ENCODE measurements around the gene SOX2. TPM values are rescaled to one million over a fixed set of nuclear protein-coding genes. Genes with fewer than 3 reads are reported as not detected.

SOX2 gene
- total and polyA plus RNA-seq, 2 donors (not counting 1 experiment from before 2014, with no cell fraction given) = not detected

- Histone ChIP-seq H3K79me2 (ENCODE audit: control insufficient read depth, insufficient read depth, low read length) (no peaks in the 10 kb centered on the region), H3K4me1 (ENCODE audit: control insufficient read depth in 2 of 2, insufficient read depth in 2 of 2, low read length in 2 of 2) (peaks cover 25 to 31% of the 10 kb centered on the region in 2 donors), H3K27me3 (replicated peaks in 1 of 4; ENCODE audit: control extremely low read depth in 1 of 4, control insufficient read depth in 3 of 4, insufficient read depth in 4 of 4, low read length in 3 of 4) (peaks cover 0 to 70% (median 66%) of the 10 kb centered on the region in 4 experiments), H2AFZ (ENCODE audit: insufficient read depth, low read depth, low read length, poor library complexity, severe bottlenecking) (no peak overlapping the region), H3K9me3 (ENCODE audit: control extremely low read depth in 1 of 3, control insufficient read depth in 2 of 3, insufficient read depth in 1 of 3, low read length in 2 of 3) (peaks cover 0 to 28% (median 4%) of the 10 kb centered on the region in 3 donors), H3K27ac (ENCODE audit: low read length in 2 of 2) (no peak overlapping the region), H3K4me2 (replicated peaks; ENCODE audit: low read depth, low read length, poor library complexity, severe bottlenecking) (peak overlapping the region; percentile 65), H3K4me3 (ENCODE audit: control extremely low read depth in 1 of 5, extremely low read depth in 1 of 5, insufficient read depth in 1 of 5, low read depth in 2 of 5, low read length in 4 of 5) (no peak overlapping the region), H3K36me3 (replicated peaks in 1 of 2; ENCODE audit: control extremely low read depth in 1 of 2, control insufficient read depth in 1 of 2, extremely low read depth in 1 of 2, insufficient read depth in 2 of 2, low read length in 1 of 2) (no peaks in the 10 kb centered on the region), H4K20me1 (ENCODE audit: control insufficient read depth, insufficient read depth, low read length, poor library complexity, severe bottlenecking) (no peaks in the 10 kb centered on the region), H3K9ac (ENCODE audit: low read length) (no peak overlapping the region)
- CTCF ChIA-PET = interaction anchor here (0.6 to 1.4 kb wide), 3 partner anchors 9 to 14 kb away, joined by 3 to 5 read pairs (median 4); no protein-coding TSS in a partner anchor
- peaks cover 50% of the 10 kb centered on the region for H3K27me3 Mint-ChIP-seq
- intact Hi-C loops (cut with micrococcal nuclease) = no loop called here
- H3K4me3 Mint-ChIP-seq = no peak overlapping the region
- POLR2A ChIA-PET = no interaction called here
- DNase-seq (no peak), ATAC-seq (ENCODE audit: low read depth) (no peak)
- H3K4me1 Mint-ChIP-seq = peaks cover 10% of the 10 kb centered on the region
- no peaks in the 10 kb centered on the region for H3K9me3 Mint-ChIP-seq (ENCODE audit: insufficient read depth)
- WGBS (ENCODE audit: insufficient coverage) = no CpG with 5 or more reads among the region's 11 CpGs
- H3K27ac Mint-ChIP-seq = no peak overlapping the region
- TF ChIP-seq EZH2 (IDR thresholded peaks at IDR 0.05; ENCODE audit: borderline replicate concordance, insufficient read depth, low read depth, low read length, poor library complexity, severe bottlenecking) = no peak
- TF ChIP-seq, protein P1, sequence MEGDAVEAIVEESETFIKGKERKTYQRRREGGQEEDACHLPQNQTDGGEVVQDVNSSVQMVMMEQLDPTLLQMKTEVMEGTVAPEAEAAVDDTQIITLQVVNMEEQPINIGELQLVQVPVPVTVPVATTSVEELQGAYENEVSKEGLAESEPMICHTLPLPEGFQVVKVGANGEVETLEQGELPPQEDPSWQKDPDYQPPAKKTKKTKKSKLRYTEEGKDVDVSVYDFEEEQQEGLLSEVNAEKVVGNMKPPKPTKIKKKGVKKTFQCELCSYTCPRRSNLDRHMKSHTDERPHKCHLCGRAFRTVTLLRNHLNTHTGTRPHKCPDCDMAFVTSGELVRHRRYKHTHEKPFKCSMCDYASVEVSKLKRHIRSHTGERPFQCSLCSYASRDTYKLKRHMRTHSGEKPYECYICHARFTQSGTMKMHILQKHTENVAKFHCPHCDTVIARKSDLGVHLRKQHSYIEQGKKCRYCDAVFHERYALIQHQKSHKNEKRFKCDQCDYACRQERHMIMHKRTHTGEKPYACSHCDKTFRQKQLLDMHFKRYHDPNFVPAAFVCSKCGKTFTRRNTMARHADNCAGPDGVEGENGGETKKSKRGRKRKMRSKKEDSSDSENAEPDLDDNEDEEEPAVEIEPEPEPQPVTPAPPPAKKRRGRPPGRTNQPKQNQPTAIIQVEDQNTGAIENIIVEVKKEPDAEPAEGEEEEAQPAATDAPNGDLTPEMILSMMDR (IDR thresholded peaks at IDR 0.05) = no peak
Observed at GRCh38 chr3:181713280-181713647, 1.5 kb downstream of the SOX2 start.

GRCh38 chr3:181713676-181714612 is 2.2 kb downstream of the SOX2 start:
- ChIA-PET POLR2A (no interaction called here), CTCF (interaction anchor here (0.6 to 1.4 kb wide), 3 partner anchors 8 to 14 kb away, joined by 3 to 5 read pairs (median 4); no protein-coding TSS in a partner anchor)
- Histone ChIP-seq H3K4me2 (replicated peaks; ENCODE audit: low read depth, low read length, poor library complexity, severe bottlenecking) (no peak overlapping the region), H2AFZ (ENCODE audit: insufficient read depth, low read depth, low read length, poor library complexity, severe bottlenecking) (no peak overlapping the region), H3K9ac (ENCODE audit: low read length) (no peak overlapping the region), H3K27ac (ENCODE audit: low read length in 2 of 2) (no peak overlapping the region), H3K9me3 (ENCODE audit: control extremely low read depth in 1 of 3, control insufficient read depth in 2 of 3, insufficient read depth in 1 of 3, low read length in 2 of 3) (peaks cover 0 to 28% (median 4%) of the 10 kb centered on the region in 3 donors), H3K4me1 (ENCODE audit: control insufficient read depth in 2 of 2, insufficient read depth in 2 of 2, low read length in 2 of 2) (peaks cover 25 to 31% of the 10 kb centered on the region in 2 donors), H3K27me3 (replicated peaks in 1 of 4; ENCODE audit: control extremely low read depth in 1 of 4, control insufficient read depth in 3 of 4, insufficient read depth in 4 of 4, low read length in 3 of 4) (peaks cover 0 to 77% (median 70%) of the 10 kb centered on the region in 4 experiments), H3K4me3 (ENCODE audit: control extremely low read depth in 1 of 5, extremely low read depth in 1 of 5, insufficient read depth in 1 of 5, low read depth in 2 of 5, low read length in 4 of 5) (no peak overlapping the region), H3K79me2 (ENCODE audit: control insufficient read depth, insufficient read depth, low read length) (no peaks in the 10 kb centered on the region), H3K36me3 (replicated peaks in 1 of 2; ENCODE audit: control extremely low read depth in 1 of 2, control insufficient read depth in 1 of 2, extremely low read depth in 1 of 2, insufficient read depth in 2 of 2, low read length in 1 of 2) (no peaks in the 10 kb centered on the region), H4K20me1 (ENCODE audit: control insufficient read depth, insufficient read depth, low read length, poor library complexity, severe bottlenecking) (no peaks in the 10 kb centered on the region)
- TF ChIP-seq, protein P1 (IDR thresholded peaks at IDR 0.05) = no peak
- no peak for TF ChIP-seq EZH2 (IDR thresholded peaks at IDR 0.05; ENCODE audit: borderline replicate concordance, insufficient read depth, low read depth, low read length, poor library complexity, severe bottlenecking)
- intact Hi-C loops (cut with micrococcal nuclease) = no loop called here
- Mint-ChIP-seq H3K27me3 (peaks cover 54% of the 10 kb centered on the region), H3K9me3 (ENCODE audit: insufficient read depth) (no peaks in the 10 kb centered on the region), H3K4me1 (peaks cover 10% of the 10 kb centered on the region), H3K4me3 (no peak overlapping the region), H3K27ac (no peak overlapping the region)
- WGBS (ENCODE audit: insufficient coverage) = no CpG with 5 or more reads among the region's 13 CpGs
- peak; percentile 12 for DNase-seq
- ATAC-seq (ENCODE audit: low read depth) = no peak

Data from B cell (primary cell).